ENCODE measurements around the gene PEAK1.
A peak's percentile ranks its signal among the peaks of the same experiment; 100 is the strongest.

The PEAK1 gene

GRCh38 chr15:77311020-77311419 is 108.9 kb downstream of the PEAK1 start:
- in situ Hi-C loops (cut with HindIII; ENCODE audit: low sequenced_read_pairs), result no loop called here
- DNase-seq (ENCODE audit: low read depth, low spot score), result no peak
- TF ChIP-seq CTCF (IDR thresholded peaks at IDR 0.05; ENCODE audit: low read depth, low read length), result no peak
- H3K4me3 ChIP-seq (ENCODE audit: low read depth, low read length), result no peak overlapping the region

- no peak overlapping the region for H3K4me3 ChIP-seq (ENCODE audit: low read depth, low read length)
- no peak for DNase-seq (ENCODE audit: low read depth, low spot score)
- TF ChIP-seq CTCF (IDR thresholded peaks at IDR 0.05; ENCODE audit: low read depth, low read length), result no peak
- in situ Hi-C loops (cut with HindIII; ENCODE audit: low sequenced_read_pairs), result no loop called here
Measured at GRCh38 chr15:77309392-77309791, 110.5 kb downstream of the PEAK1 start.

DNA sequence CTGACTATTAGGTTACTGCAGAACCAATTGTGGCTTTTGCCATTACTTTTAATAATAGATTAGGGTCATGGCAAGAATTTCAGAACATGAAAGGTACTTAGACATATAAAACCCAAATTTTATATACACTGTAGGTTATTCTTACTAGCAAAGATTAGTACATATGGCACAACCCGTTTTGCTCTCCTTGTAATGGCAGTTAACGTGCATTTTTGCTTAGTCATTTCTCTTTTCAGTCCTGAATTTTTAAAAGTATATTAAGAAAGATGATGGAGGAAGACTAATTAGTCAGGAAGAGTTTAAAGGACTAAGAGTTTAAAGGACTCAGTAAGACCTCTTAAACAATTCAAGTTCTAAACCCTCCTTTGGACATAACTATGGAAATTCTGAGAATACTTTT is 114.0 kb downstream of the PEAK1 start:
- no peak for DNase-seq (ENCODE audit: low read depth, low spot score)
- no peak overlapping the region for H3K4me3 ChIP-seq (ENCODE audit: low read depth, low read length)
- no peak for TF ChIP-seq CTCF (IDR thresholded peaks at IDR 0.05; ENCODE audit: low read depth, low read length)
- in situ Hi-C loops (cut with HindIII; ENCODE audit: low sequenced_read_pairs), result no loop called here

GRCh38 chr15:77296773-77297337 is 123.0 kb downstream of the PEAK1 start:
- DNase-seq (ENCODE audit: low read depth, low spot score), result no peak
- no peak for TF ChIP-seq CTCF (IDR thresholded peaks at IDR 0.05; ENCODE audit: low read depth, low read length)
- H3K4me3 ChIP-seq (ENCODE audit: low read depth, low read length), result no peak overlapping the region
- in situ Hi-C loops (cut with HindIII; ENCODE audit: low sequenced_read_pairs), result no loop called here

DNA sequence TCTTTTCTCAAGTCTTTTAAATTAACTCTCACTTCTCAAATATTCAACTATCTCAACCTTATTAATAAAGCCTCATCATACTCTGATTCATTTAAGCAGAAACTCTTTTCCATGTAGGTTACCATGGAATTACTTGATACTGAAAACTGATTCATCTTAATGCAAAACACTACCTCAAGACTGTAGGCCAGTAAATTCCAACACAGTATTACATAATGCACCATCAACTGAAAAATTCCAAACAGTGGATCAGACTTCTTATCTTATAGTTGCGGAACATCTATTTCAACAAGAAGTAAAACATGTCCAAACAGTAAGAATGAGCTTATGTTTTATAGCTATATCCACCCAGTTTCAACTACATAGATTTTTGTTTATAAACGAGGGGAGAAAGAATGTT is 124.5 kb downstream of the PEAK1 start:
- H3K4me3 ChIP-seq (ENCODE audit: low read depth, low read length), result no peak overlapping the region
- TF ChIP-seq CTCF (IDR thresholded peaks at IDR 0.05; ENCODE audit: low read depth, low read length), result no peak
- in situ Hi-C loops (cut with HindIII; ENCODE audit: low sequenced_read_pairs), result no loop called here
- DNase-seq (ENCODE audit: low read depth, low spot score), result peak; percentile 8

DNA sequence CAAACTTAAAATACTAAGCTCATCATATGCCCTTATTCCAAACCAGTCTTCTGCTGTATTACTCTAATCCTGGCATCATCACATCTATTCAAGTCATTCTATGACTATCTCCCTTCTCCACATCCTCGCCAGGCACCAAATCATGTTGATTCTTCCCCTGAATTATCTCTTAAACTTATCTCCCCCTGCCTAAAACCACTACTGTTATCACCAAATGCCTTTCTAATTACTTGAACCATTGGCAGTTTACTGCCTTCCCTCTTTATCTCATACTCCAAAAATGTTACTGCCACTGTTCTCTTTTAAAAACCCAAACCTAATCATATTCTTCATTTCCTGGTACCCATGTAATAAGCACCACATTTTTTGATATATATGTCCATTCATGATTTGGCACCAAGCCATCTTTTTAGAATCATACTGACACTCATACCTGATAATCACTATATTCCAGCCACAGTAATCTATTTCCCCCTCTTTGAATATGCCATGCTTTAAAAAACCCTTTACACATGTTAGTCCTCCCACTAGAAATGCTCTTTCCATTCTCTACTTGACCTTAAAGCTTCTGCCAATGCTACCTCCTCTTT is 126.8 kb downstream of the PEAK1 start:
- no peak for TF ChIP-seq CTCF (IDR thresholded peaks at IDR 0.05; ENCODE audit: low read depth, low read length)
- in situ Hi-C loops (cut with HindIII; ENCODE audit: low sequenced_read_pairs), result no loop called here
- DNase-seq (ENCODE audit: low read depth, low spot score), result no peak
- no peak overlapping the region for H3K4me3 ChIP-seq (ENCODE audit: low read depth, low read length)

Measured in astrocyte of the spinal cord (primary cell).